ENCODE measurements around the gene MTHFD1. TPM values are rescaled to one million over a fixed set of nuclear protein-coding genes. Genes with fewer than 3 reads are reported as not detected.

The MTHFD1 gene
- total RNA-seq, 1 donor from 2014 or later = 172 TPM

DNA sequence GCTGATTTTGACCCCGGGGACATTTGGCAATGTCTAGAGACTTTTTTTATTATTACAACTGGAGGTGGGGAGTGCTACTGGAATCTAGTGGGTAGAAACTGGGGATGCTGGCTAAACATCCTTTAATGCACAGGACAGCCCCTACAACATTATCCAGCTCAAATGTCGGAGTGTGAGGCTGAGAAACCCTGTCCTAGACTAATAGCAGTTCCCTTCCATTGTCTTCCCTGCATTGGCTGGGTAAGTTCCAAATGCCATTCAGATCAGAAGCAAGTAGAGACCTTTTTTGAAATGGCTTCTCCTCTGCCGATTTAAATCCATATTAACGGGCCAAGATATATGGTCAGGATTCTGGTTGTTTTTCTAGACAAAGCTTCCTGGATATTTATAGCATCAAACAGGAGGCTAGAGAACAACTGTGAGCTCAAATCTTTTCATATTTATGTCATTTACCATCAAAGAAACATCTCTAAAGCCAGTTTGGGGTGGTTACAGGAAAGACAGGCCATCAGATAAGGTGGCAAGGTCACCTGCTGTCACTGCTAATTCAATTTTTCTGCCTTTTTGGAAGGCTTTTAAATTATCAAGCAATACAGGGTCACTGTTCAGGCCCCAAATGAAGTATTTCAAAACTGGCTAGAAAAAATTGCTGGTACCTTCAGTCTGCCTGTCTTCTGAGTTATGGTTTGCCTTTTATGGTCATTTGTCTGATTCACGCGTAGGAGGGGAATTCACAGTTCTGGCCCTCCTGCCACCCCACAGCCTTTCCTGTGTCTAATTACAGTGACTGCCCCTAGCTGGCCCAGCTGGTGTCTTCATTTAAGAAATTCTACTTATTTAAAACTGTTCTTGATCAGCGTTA lies 57.1 kb downstream of the MTHFD1 start:
- intact Hi-C loops (cut with micrococcal nuclease) = loop anchor here (2.0 kb wide), 3 partner anchors 20 to 58 kb away; partner anchors contain the start of genes AKAP5 and ZBTB25

DNA sequence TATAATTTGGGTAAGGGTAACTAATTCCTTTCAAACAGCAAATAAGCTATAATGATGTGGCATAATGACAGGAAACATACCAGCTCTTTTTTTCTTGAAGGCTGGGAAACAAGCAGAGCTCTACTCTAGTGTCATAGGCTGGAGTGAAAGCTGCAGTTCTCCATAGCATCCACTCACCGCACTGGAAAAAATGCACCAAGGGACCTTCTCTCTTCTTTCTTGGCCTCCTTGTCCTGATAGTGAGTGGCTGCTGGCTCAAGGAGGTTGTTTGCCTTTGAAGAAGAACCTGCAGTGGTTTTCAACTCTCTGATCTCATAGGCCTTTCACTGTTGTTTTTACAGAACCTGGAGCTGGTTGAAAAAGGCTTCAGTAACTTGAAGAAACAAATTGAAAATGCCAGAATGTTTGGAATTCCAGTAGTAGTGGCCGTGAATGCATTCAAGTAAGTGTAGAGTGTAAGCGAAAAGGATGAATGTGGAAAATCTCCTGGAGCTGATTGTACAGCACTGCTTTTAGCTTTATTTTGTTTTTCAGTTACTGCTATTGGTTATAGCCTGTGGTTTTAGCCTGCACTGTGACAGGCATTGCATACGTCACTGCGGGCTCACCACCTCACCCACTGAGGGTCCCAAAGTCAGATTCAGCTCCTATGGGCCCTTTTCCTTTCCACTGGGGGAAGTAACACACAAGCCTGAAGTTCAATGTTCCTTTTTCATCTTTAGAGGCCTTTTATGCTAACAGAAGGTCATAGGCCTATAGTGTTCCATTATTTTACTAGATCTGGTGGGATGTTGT lies 59.9 kb downstream of the MTHFD1 start:
- intact Hi-C loops (cut with micrococcal nuclease) = no loop called here

DNA sequence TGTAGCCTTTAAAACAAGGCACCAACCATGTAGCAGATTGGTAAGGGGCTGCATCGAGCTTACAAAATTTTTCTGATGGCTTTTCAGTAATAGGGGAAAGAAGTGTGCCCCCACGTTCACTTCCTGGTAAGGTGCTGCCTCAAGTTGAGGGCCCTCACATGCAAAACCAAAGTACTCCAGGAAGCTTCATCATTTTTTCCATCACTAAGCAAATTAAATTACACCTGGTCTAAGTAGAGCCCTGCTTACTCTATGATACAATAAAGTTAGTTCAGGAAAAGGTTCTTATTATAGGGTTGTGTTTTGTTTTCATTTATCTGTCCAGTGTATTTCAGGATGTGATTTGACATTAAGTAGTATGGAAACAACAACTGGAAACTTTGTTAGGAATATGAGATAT lies 62.1 kb downstream of the MTHFD1 start:
- intact Hi-C loops (cut with micrococcal nuclease) = no loop called here

DNA sequence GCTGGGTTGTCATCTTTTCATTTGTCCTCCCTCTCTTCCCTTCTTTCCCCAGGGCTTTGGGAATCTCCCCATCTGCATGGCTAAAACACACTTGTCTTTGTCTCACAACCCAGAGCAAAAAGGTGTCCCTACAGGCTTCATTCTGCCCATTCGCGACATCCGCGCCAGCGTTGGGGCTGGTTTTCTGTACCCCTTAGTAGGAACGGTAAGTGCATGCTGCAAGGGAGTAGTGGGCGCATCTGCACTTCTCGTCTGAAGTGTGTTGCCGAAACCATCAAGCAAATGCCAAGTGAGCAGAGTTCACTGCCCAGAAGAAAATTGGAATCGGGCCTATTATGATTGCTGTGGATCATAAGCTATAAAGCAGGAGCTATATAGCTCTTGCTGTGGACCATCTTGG lies 66.5 kb downstream of the MTHFD1 start:
- intact Hi-C loops (cut with micrococcal nuclease) = loop anchor here (1.0 kb wide), 1 partner anchor 11 kb away; the partner anchor contains the start of gene AKAP5

DNA sequence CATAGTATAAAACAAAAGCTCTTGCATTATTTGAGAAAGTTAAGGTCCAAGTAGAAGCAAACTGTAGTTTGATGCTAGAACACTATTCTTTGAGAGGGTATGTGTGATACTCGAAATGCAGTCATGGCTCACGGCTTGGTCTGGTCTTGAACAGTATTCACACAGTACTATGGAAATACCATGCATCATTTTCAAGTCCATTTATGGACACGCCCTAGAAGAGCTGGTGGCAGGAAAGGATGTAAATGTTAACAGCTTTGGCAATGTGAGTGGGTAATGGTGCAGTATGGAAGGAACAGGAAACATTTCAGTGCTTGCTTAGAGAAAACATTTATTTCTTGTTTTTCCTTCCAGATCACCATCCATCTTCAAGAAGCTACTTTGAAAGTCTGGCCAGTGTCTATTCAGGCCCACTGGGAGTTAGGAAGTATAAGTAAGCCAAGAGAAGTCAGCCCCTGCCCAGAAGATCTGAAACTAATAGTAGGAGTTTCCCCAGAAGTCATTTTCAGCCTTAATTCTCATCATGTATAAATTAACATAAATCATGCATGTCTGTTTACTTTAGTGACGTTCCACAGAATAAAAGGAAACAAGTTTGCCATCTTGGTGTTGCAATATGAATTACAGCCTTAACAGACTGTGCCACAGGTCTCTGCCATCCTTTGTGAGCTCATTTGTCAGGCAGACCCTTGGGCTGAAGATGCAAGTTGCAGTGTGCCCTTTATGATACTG lies 71.4 kb downstream of the MTHFD1 start:
- intact Hi-C loops (cut with micrococcal nuclease) = no loop called here

GRCh38 chr14:64461221-64461620 lies 73.1 kb downstream of the MTHFD1 start:
- intact Hi-C loops (cut with micrococcal nuclease) = no loop called here

DNA sequence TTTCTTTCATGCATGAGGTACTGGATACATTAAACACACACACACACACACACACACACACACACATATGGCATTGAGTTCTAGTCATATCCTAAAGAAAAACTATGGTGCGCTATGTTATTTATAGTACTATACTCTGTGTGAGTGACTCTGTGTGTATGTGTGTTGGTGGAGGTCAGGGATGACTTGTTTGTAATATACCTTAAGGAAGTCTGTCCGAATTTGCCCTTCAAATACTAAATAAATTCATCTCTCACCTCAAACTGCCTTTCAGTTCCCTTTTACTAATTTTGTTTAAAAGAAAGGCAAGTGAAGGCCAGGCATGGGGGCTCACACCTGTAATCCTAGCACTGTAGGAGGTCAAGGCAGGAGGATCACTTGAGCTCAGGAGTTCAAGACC lies 75.0 kb downstream of the MTHFD1 start:
- intact Hi-C loops (cut with micrococcal nuclease) = no loop called here

- intact Hi-C loops (cut with micrococcal nuclease) = loop anchor here (2.0 kb wide), 2 partner anchors 19 to 77 kb away; partner anchors contain the start of gene HSPA2
Observed at GRCh38 chr14:64463873-64464272, 75.7 kb downstream of the MTHFD1 start.

GRCh38 chr14:64464651-64465050 lies 76.5 kb downstream of the MTHFD1 start:
- intact Hi-C loops (cut with micrococcal nuclease) = loop anchor here (1.0 to 2.0 kb wide), 8 partner anchors 9 to 126 kb away; partner anchors contain the start of genes HSPA2 and MTHFD1

DNA sequence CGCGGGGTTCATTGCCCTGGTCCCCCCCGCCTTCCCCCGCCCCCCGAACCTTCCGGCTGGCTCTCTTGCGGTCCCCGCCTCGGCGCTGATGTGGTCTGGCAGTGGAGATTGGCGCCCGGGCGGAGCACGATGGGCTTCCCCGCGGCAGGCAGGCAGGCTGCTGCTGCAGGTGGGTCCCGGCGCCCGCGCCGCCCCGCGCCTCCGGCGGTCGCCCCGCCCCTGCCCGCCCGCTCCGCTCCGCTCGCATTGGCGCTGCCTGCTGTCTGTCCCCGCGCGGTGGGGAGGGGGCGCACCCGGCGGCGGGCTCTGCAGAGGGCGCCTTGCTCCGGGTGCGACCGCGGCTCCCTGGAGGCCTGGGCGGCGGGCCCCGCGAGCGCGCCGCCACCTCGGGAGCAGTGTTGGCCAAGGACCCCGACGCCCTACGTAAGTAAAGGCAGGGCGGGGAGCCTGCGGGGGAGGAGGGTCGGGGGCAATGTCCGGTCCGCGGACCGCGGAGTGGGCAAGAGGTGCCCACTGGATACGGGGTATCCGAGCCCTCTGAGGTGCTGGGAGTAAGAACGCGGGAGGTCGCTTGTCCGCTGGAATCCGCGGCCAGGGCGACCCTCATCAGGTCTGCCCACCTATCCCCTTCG lies 77.2 kb downstream of the MTHFD1 start, which contains the start of gene AKAP5:
AKAP5 (plus strand) TSS at position 309 of the 632 bp plus-strand sequence. CDS start 2,896 bp downstream, outside the sequence.
- intact Hi-C loops (cut with micrococcal nuclease) = loop anchor here (1.0 to 2.0 kb wide), 8 partner anchors 9 to 127 kb away; partner anchors contain the start of genes HSPA2 and MTHFD1

GRCh38 chr14:64465831-64466554 lies 77.8 kb downstream of the MTHFD1 start:
- intact Hi-C loops (cut with micrococcal nuclease) = loop anchor here (1.0 to 2.0 kb wide), 8 partner anchors 8 to 128 kb away; partner anchors contain the start of genes HSPA2 and MTHFD1

- intact Hi-C loops (cut with micrococcal nuclease) = no loop called here
Observed at GRCh38 chr14:64467101-64467500, 78.9 kb downstream of the MTHFD1 start.

GRCh38 chr14:64467566-64467965 lies 79.4 kb downstream of the MTHFD1 start:
- intact Hi-C loops (cut with micrococcal nuclease) = no loop called here

- intact Hi-C loops (cut with micrococcal nuclease) = no loop called here
Observed at GRCh38 chr14:64468451-64468850, 80.3 kb downstream of the MTHFD1 start.

DNA sequence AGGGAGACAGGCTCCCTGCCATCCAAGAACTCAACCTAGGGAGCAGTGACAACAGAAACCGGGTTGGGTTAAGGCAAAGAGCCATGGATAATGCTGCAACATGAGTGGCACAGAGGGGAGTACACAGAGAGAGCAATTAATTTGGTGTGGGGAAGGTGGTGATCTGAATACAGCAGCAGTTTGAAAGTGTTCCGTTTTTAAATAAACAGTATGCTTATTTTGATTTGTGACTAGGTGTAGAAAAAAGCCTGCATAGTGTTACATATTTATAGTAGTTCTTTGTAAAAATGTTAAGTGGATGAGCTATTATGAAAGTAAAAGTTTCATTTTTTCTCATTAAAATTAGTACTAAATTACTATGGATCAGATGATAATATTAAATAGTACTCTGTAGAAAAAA lies 85.9 kb downstream of the MTHFD1 start:
- intact Hi-C loops (cut with micrococcal nuclease) = loop anchor here (1.0 kb wide), 1 partner anchor 9 kb away; the partner anchor contains the start of gene AKAP5

DNA sequence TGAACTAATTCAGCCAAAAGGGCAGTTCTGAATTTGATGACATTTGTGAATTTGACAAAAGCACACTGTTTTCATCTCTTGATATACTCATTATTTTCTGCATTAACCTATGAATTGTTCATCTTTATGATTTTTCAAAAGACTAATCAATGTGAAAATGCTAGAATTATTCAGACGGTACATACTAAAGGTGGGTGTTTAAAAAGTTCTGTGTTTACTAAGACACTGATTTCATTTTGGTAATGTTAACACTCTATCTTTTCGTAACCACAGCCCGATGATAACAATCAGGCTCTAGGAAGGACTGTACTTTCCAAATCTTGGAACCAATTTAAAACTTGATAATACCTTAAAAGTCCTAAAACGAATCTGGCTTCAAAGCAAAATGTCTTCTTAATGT lies 86.5 kb downstream of the MTHFD1 start:
- intact Hi-C loops (cut with micrococcal nuclease) = loop anchor here (1.0 kb wide), 1 partner anchor 9 kb away; the partner anchor contains the start of gene AKAP5

GRCh38 chr14:64475585-64476273 lies 87.6 kb downstream of the MTHFD1 start:
- intact Hi-C loops (cut with micrococcal nuclease) = no loop called here

GRCh38 chr14:64476438-64476837 lies 88.3 kb downstream of the MTHFD1 start:
- intact Hi-C loops (cut with micrococcal nuclease) = no loop called here

All from T-helper 1 cell treated with Interleukin-12 subunit alpha and Interleukin-12 subunit beta and Interleukin-4 antibody, amounts not matched to agents 30 ng/mL and 1 ng/mL, for 36 hours (primary cell).